Activated CD8-positive, alpha-beta memory T cell treated with anti-CD3 and anti-CD28 coated beads for 4 hours (primary cell): ENCODE data around the gene DGKB.

ENCODE experiments used
- DNase-seq, 2 donors: peaks; one replicate each; pipeline ENCODE4 v3.0.0-alpha.2; 2020; ENCODE audit warnings: low read depth in 2 of 2

Gene DGKB

DNA sequence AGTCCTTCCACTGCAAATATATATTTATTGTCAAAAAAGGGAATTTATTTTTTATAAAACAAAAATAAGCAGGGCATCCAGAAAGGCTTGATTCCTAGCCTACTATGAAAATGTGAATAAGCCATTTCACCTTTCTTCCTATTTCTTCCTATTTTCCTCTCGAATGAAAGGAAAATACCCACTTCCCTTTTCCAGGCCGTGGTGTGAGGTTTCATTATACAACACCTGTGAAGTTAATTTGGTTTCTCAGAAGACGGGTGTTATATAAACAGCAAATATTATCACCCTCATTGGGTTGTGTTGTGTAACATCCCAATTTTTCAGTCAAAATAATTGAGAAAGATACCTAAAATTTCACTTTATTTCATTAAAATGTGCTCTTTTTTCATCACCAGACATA, 214.3 kb downstream of the DGKB start:
- no peak for DNase-seq

DNA sequence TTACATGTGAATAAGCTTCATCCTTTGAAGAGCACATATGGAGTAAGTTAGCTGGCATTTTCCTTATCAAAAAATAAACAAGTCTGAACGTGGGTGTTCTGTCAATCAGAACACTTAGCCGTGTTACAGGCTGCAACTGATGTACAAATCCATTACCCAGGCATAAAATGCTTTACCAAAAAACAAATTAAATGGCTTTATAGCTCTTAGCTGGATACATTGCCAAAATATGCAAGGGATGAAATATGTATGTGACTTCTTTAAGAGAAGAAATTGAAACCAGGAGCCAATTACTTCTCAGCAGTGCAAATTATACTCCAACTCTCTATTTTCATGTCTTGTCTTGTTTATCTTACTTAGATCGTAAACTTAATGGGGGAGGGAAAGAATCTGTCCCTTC, 214.8 kb downstream of the DGKB start:
- no peak for DNase-seq

DNA sequence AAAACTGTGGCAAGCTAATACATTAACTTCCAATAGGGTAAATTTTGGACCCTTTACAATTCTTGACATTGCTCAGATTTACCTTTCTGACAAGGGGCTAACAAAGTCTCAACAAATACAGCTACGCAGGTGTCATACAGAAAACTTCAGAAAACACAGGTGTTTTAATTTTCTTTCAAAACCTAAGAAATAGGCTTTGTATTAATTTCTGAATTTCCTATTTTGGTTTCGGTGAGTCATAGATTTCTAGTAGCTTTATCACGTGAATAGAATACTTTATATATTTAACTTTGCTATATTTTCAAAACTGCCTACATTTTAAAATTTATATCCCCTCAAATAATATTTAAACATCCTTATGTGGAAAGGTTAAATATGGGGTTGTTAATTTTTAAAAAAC, 215.3 kb downstream of the DGKB start:
- DNase-seq: no peak

DNA sequence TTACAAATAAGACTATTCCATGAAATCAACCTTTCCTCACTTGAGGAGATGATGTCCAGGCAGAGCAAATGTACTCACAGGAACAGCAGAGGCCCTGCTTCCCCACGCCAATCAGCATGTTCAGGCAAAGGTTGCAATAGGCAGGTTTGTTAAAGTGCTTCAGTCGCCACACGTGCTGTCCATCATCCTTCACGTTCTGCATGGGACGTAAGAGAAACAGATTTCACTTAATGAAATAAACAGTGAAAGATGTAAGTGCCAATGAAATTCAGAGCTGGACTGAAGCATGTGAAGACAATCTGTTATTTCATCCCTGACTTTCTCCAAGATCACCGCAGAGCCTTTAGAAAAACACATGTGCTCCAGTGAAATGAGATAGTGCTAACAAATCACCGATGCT, 217.4 kb downstream of the DGKB start:
- no peak for DNase-seq

DNA sequence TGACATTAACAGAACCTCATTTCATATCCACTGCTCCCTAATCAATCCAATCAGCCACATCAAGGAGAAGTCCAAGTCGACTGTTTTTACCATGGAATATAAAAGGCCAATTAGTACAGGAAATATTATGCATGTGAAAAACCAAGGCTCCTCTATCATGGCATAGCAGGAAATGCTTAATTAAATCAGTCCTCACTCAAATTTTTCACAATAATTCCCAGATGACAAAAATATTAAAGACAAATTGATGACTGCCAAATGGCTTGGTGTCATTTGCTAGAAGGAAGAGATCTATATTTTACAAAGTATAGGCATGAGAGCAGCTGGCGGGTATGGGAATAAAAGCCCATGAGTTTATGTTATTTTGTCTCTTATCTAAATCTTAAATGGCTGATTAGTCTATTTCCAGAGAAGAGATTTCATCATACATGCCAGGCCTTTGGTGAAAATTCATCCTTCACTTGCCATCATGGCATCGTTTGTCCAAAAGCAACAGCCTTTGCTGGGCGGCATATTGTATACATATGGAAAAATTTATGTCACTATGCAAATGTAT, 219.6 kb downstream of the DGKB start:
- DNase-seq: no peak

DNA sequence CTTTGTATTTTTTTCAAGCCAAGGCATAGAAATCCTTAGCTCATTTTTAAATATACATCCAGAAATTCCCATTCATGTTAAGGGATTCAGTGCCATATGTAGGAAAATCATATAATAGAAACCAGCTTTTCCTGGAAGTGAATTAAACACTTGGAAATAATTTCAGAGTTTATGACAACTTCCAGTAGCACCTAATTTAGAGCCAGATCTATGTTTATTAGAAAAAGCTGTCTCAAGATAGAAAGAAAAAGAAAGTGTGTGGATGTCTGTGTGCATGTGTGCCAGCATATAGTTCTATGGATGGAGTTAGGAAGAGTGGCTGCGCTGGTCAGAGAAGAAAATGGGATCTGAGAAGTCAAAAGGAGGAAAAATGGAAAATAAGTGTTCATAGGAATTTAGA, 225.7 kb downstream of the DGKB start:
- DNase-seq: no peak

DNA sequence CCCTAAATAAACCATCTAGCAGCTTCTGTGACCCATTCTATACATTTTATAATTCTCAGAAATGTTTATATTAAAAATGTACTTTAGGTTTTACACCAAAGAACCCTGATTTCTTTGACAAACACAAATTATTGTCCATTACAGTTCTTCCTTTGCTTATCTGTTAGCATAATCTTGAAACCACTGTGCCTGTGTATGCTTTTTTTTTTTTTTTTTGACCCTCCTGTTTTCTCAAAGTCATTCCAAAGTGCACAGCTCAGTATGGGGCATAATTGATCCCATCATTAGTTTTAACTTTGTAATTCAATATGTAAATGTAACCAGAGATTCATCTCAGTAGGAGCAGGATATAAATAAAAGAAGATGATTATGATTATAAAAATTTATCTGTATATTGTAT, 229.3 kb downstream of the DGKB start:
- DNase-seq: no peak

DNA sequence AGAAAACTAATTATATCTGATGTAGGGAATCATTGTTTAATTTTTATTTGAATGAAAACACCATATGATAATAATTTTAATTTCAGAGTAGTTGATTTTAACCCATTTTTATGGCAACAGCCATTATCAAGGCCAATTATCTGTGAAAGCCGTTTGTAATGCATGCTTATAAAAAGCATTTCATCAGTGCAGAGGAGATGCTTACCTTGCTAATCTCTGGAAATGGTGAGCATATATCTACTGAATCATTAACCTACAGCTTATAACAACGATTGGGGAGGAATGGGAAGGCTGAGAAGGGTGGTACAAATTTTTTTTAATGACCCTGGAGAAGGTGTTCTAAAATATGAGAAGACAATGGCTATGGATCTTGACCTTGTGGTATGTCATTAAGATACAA, 235.6 kb downstream of the DGKB start:
- DNase-seq: no peak

DNA sequence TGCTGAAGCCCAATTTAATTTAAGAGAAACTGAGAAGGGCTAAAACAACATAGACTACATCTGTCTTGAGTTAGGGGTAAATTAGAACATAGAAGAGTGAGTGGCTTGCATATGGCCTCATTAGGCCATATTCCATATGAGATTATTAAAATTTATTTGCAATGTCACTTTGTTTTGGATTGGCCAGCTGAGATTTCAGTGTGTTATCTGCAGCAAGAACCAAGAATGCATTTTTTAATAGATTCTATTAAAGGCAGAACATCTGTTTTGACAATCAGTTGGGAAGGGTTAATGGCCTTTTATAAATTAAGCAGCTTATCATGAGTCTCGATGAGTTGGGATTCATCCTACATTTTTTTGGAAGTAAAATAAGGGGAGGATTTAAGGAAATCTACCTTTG, 236.2 kb downstream of the DGKB start:
- no peak for DNase-seq

DNA sequence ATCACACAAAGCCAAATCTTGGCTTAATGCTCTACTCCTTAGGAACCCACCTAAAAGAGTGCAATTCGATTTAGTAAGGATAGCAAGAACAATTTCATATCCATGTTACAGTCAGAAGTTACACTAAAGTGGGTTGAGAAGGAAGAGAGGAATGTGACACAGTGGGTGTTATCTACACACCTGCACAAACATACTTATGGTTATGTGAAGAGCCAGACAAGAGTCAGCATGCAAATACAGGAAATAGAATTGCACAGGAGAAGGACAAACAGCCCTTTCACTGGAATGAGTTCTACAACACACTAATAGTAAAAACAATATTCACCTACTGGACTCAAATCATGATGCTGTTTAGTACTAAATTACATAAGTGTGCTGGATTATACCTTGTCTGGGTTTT, 262.8 kb downstream of the DGKB start:
- no peak for DNase-seq

DNA sequence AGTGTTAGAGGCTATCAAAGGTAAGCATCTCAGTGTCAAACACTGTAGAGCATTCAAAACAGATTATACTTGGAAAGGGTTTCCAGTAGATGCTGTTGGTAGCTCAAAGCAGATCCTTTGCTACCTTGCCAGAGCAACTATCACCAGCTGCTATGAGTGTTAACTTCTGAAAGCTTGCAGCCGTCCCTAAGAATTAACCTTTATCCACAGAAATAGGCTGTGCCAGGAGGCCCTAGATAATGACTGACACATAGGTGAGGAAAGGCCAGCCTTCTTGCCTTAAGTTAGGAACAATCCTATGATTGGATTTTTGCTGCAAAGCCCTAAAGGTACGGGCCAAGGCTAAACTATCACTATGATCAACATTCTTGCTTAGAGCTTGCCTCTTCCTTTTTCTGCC, 263.2 kb downstream of the DGKB start:
- no peak for DNase-seq

DNA sequence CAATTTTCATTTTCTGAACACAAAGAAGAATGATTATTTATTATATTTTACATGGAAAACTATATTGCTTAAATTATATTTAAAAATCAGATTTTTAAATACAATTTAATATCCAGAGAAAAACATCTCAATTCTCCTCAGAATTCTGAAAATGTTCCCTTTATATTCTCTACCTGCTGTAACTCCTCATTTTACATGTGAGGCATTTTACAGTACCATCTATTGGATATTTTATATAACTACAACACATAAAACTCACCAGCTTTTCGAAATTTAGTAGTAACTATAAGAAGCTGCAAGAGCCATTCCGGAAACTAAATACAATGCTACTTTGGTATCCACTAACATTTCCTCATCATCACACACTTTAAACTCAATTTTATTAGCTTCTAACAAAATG, 264.6 kb downstream of the DGKB start:
- no peak for DNase-seq

DNA sequence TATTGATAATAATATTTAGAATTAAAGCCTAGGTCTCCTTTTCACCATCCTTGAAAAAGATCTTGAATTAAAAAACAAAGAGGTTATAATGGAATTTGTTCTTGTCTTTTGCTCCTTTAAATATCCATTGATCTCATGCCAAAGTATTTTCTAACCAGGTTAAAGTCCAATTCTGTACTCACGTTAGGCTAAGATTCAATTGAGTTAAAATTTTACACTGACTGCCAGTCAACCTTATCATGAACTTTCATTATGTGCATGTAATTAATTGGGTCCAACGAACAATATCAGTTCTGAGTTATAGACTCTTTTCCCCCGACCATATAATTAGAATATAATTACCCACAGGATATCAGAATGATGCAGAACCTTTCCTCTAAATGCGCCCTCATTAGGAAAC, 266.6 kb downstream of the DGKB start:
- DNase-seq: no peak

DNA sequence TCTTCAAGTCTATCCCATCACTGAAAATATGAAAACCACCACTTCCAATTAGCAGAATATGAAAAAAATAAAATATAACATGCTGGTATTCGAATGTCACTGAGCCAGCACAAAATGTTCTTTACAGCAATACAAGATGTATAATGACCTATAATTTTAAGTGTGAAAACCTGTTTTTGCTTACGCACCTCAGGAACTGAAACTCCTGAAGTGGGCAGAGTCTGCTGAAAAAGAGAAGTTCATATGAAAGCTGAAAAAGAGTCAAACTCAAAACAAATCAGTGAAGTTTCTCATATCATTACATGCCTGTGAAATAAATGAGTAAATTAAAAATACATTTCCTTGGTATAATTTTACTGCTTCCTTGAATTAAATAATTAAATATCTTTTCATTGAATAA, 272.5 kb downstream of the DGKB start:
- DNase-seq: no peak

DNA sequence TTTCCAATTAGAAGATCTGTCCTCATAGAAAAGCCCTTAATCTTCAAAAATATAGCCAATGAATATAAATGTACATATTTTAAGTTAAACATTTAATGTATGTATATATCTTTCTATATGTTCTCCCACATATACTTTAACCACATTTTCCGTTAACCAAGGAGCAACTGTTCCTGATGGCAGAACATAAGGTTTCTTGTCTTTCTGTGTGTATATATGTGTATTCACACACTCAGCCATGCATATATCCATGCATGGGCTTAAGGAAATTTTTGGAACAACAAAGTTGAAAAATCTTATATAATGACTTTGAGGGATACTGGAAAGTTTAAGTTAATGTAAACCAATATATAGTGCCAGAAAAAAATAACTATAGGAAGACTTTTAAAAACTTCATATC, 274.0 kb downstream of the DGKB start:
- no peak for DNase-seq

DNA sequence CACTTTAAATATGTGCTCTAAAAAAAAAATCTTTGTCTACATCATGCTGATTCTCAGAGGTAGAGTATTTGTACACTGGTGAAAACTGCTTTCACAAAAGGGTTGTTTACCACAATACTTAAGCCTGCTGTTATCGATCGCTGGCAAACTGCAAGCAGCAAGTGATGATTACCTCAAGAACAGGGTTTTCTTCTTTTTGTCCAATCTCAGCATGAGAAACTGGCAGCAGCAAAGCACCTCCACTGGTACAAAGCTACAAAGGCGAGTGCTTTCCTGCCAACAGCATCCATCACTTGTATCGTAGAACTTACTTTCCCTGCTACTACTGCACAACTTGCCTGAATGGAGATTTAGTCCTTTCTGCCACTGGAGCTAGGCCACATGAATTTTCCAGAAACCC, 276.5 kb downstream of the DGKB start:
- DNase-seq: no peak

DNA sequence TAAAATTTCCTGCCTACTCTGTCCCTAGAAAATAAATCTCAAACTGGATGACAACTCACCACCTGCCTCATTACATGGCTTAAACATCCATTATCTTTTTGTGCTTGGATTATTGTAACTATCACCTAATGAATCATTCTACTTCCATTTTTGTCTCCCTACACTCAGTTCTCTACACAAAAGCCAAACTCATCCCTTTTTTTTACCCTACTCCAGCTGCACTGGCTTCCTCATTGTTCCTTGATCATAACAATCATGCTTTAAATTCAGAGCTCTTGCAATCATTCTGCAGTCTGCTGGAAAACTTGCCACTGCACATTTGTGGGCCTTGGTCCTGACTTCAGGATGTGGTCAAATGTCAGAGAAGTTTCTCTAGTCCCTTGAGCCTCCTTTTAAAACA, 280.0 kb downstream of the DGKB start:
- no peak for DNase-seq

DNA sequence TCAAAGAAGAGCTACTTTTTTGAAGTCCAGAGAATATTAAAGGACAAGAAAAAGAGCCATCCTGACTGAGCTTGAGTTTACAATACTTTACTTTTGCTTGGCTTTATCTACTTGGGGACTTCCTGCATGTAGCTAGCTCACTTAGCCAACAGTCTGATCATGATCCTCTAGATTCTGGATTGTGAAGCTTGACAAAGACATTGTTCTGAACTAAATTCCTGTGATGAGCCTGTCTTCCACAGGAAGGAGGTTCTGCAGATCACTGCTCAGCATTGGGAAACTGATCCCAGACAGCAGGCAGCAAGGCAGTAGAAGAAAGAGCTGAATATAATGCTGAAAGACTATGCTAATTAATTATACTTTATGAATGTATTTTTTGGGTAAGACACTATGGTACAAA, 296.4 kb downstream of the DGKB start:
- DNase-seq: no peak

DNA sequence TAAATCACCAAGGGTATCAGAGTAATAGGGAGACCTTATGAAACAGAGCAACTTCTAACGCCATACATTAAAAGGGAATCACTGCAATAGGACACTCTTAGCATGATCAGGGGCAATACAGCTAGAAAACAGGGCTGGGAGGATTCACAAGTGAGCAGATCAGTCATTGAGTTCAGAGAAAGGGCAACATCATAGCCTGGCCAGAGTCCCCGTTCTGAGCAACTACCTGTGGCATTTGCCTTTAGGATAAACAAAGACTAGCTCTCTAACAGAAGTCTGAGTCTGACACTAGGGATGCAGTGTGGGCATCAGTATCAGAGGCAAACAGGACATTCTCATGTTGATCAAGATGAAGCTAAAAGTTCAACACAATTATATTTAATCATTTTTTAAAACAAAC, 297.9 kb downstream of the DGKB start:
- DNase-seq: no peak

DNA sequence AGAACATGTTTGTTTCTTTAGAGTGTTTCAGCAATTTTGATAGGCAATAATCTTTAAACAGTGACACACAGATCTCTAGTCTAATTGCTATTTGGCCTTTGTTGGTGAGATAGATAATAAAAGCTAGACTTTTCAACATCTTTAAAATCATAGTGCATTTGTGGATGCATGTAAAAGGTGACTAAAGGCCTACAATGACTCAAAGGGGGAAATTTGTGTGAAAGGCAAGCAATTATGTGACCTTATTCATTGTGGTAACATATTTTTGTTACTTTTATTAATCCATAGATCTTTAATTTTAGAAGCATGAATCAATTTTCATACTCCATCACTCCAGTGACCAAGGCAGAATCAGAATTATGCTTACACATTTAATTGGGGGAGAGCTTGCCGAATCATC, 299.7 kb downstream of the DGKB start:
- DNase-seq: no peak

DNA sequence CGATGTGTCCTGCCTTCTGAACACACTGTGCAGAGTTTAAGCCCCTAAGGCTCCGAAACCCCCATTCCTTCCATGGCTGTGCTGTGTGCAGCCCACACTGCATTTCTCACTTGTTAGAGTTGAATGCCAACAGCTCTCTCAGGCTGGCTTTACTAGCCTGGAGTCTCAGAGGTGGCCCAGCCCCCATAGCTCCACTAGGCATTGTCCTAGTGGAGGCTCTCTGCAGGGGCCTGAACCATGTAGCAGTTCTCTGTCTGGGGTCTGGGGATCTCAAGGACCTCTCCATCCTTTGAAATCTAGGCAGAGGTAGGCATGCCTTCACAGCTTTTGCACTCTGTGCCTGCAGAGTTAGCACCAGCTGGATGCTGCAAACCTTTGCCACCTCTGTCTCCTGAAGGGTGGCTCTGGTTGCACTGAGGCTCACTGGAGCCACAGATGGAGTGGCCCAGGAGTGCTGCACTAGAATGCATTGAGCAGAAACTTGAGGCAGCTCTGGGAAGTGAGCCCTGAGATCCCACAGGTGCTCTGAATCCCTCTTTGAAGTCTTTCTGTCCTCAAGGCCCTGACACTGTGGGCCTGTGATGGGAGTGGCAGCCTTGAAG, 301.7 kb downstream of the DGKB start:
- DNase-seq: no peak

DNA sequence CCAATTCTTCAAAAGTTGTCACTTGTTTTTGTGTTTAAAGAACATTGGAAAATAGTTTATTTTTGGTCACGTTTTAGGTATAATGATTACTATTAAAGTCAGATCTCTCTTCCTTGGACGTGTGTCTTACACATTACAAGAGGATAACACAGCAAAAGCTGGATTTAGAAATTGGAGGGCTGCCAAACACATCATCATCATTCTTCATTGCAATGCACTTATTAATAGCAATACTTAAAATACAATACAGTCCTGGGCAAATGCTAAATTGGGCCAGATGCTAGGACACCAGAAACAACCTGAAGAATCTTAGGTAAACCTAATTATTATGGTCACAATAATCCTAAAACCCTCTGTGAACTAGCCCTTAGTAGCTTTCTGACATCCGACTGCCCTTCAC, 303.6 kb downstream of the DGKB start:
- no peak for DNase-seq

DNA sequence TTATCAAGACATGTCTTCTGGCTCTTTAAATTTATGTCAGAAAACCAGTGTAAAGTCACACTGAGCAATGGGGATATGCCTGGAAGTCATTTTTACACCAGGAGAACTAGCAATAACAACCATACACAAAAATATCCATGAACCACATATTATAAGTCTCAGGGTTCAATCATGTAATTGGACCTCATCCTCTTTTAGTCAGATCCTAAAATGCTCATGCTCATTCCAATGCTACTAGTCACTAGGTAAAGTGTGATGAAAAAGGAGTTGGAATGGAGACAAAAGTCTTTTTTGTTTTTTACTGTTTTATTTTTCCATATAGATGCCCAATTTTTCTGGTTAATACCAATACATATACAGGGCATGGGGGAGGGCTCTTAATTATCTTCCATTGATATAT, 306.1 kb downstream of the DGKB start:
- DNase-seq: no peak

DNA sequence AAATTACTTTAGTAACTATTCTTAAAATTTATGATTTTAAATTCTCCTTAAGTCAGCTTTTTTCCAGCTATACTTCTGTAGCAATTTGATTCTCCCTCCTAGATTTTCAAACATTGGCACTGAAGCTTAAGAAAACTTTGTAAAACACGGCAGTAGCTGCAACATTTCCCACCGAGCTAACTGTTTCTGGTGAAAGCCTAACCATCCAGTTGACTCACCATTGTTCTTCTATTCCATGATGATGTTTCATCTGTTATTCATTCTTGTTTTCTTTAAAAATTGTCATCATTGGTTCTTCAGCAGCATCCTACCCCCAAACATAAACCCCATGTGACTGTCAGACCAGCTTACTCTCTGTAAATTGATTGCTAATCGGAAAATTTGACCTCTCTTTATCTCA, 312.3 kb downstream of the DGKB start:
- DNase-seq: no peak

DNA sequence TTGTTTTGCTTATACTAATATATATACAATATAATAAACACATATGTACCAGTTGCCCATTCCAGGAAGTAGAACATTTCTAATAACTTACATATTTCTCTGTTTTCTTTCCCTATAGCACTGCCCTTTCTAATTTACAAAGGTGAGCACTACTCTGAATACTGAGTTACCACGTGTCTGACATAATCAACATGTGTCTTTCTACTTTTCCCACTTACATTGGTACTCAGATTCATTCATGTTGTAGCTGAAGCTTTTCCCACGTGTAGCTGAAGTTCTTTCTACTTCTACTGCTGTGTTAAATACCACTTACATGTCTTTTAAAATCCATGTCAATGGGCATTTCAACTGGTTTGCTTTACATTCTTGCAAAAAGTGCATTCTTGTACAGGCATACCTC, 317.3 kb downstream of the DGKB start:
- DNase-seq: no peak
